COLO829 (cell line): ENCODE data around the gene MDC1.

Experiments
- DNase-seq: peaks from one replicate; pipeline ENCODE4 v3.0.0; 2012; ENCODE audit warnings: low spot score

MDC1 gene

DNA sequence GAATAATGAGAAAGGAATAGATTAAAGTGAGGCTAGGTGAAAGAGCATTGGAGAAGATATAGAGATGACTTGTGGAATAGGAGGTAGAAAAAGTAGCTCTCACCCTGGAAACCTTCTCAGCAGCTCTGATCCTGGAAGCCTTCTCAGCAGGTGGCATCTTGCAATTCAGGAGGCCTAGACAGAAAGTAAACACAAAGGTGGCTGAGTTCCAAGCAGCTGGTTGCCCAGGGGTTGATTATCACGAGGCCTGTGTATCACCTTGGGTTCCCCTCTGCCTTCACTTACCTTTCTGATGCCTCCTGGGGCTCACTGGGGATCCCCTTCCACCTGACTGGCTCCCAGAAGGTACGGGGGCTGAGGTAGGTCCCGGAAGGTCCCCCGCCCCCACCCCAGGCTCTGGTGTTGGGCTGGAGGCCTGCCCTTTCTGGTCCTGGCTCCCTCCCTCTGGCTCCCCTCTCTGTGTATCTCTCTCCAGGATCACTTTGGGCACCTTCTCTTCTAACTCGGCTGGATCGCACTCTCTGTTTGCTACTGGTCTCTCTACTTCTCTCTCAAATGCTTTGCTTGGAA lies 9.7 kb downstream of the MDC1 start:
- DNase-seq: no peak

DNA sequence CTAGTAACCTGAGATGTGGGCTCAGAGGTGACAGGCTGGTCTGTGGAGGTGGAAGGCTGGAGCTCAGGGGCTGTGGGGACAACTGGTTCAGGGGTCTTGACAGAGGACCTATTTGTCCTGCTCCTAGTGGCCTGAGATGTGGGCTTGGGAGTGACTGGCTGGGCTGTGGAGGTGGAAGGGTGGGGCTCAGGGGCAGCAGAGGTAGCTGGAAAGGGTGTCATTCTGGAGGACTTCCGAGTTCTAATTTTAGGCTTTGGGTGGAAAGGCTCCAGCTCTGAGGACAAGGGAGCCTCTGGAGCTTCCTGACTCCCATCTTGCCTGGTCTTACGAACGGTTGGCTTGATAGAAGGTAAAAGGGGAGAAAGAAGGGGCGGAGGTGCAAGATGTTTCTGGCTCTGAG lies 11.5 kb downstream of the MDC1 start:
- no peak for DNase-seq

DNA sequence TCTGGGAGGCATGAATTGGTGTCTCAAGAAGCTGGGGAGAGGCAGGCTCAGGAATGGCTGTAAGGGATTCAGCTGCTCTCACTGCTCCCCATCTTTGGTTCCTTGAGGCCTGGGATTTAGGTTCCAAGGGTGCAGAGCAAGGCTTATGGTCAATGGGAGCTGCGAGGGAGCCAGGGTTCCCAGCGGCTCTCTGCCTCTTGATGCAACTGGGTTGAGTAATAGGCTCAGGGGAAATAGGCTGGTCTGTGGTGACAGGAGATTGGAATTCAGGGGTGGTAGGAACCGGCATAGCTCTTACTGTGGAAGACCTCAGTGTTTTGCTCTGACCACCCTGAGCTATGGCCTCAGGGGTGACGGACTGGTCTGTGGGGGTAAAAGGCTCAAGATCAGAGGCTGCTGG lies 13.3 kb downstream of the MDC1 start:
- no peak for DNase-seq

DNA sequence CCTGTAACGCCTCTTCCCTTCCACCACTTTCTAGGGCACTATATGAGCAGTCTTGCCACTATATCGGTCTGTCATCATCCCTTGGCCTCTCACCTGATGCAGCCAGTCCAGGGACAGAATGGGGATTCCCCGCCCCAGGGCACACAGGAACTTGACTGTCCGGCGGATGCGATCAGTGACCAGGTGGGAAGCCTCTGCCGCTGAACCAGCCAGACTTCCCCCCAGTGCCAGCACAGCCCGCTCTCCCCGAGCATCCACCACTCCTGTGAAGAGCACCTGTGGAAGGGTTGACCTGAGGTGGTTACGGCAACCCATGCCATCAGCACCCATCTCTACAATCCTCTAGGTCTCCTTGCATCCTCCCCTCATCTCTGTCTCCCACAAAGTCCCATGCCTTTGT lies 14.1 kb downstream of the MDC1 start:
- no peak for DNase-seq

DNA sequence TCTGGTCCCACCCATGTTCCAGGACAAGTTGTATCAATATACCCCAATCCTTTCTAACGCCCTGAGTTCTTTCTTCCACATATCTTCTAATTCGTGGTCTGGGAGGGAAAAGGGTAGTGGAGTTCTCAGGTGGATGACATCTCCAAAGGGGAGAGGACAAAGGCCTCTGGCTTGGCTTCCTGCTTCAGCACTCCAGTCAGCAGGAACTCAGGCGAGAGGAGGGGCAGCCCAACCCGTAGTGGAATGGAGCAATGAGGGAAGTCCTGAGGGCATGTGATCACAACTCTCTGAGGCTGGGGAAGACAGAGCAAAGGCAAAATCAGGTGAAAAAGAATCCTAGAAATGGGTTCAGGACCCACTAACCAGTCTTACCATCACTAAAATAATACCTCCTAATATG lies 16.7 kb downstream of the MDC1 start:
- DNase-seq: no peak

DNA sequence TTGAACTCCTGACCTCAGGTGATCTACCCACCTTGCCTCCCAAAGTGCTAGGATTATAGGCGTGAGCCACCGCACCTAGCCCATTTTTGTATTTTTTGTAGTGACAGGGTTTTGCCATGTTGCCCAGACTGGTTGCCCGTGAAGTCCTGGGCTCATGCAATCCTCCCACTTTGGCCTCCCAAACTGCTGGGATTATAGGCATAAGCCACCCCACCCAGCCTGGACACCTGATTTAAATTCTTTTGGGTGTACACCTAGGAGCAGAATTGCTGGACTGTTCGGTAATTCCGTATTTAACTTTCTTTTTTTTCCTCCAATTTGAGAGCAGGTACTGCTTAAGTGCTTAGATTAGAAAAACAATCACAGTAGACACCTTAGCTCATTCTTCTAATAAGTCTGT lies 20.6 kb downstream of the MDC1 start:
- DNase-seq: no peak

DNA sequence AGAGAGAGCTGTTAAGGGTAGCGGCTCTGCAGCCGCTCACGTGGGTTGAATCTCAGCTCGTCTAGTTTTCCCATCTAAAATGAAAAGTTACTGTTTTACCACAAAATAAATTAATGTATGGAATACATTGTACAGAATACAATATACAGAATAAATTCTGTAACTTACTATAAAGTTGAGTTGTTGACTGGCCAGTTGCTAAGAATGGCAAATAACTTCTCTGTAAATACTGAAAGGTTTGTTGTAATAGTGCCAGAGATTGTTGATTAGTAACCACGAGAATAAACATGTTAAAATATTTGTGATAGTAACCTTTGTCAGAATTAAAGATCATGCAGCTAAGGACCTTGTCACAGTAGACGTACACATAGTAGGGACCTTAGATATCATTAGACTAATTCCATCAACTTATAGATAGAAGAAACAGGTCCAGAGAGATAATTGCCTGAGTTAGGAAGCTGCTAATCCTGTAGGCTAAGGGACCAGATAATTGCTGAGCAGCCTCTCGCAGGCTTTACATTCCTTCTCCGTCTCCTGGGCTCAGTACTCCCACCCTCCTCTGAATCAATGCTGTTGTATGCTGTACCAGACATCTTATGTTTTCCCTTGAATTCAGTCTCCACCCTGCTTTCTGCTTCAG lies 25.8 kb downstream of the MDC1 start:
- no peak for DNase-seq

DNA sequence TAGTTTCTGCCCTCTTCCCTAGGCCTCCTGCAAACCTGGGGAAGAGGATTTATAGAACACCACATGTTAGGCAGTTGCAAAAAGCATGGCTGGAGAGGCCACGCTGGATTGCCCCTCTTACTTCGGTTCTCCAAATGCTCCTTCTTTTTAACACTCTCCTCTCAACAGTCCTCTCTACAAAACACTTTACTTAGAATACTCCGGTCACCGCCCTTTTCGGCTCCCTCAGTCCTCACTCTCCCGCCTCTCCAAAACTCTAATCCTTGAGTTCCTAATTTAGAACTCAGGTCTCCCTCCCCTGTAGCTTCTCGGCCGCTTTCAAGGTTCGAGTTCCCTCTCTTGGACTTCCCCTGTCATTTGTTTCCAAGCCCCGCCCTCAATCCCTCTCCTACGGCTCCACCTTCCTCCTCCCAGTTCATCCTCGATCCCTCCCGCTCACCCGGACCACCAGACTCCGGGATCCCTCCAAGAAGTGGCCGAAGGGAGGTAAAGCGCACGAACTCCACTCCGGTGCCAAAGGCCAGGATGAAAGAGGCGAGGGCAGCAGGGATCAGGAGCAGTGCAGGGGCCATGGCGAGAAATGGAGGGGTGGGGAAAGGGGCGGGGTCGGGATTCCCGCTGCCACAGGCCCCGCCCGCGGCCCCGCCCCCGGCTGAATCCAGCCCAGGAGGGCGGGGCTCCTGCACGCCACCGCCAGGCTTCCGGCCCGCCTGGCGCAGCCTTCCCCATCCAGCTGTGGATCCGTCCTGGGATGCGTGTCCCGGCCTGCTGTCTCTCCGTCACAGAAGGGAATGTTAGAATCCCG lies 26.5 kb downstream of the MDC1 start, which contains the start of gene NRM:
Gene NRM, minus strand, starts transcription at position 582 of the 805 bp plus-strand sequence. Its CDS starts 10 bp downstream, at position 572.
- DNase-seq: peak; percentile 90

DNA sequence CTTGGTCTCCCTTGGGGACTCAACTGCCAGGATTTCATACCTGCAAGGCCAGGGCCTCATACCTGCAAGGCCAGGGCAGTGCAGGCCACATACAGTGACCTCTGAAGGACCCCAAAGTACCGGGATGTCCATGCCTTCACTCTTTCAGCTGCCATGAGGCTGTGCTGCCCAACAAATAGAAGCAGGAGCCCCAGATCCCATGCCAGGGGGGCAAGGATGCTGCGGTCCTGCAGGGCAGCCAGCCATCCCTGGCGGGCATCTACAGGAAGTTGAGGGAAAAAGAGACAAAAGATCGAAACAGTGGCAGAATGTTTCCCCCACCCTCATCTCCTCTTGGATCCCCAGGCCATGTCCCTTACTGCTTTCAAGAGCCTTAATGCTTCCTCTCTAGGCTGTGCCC lies 27.1 kb downstream of the MDC1 start:
- no peak for DNase-seq

DNA sequence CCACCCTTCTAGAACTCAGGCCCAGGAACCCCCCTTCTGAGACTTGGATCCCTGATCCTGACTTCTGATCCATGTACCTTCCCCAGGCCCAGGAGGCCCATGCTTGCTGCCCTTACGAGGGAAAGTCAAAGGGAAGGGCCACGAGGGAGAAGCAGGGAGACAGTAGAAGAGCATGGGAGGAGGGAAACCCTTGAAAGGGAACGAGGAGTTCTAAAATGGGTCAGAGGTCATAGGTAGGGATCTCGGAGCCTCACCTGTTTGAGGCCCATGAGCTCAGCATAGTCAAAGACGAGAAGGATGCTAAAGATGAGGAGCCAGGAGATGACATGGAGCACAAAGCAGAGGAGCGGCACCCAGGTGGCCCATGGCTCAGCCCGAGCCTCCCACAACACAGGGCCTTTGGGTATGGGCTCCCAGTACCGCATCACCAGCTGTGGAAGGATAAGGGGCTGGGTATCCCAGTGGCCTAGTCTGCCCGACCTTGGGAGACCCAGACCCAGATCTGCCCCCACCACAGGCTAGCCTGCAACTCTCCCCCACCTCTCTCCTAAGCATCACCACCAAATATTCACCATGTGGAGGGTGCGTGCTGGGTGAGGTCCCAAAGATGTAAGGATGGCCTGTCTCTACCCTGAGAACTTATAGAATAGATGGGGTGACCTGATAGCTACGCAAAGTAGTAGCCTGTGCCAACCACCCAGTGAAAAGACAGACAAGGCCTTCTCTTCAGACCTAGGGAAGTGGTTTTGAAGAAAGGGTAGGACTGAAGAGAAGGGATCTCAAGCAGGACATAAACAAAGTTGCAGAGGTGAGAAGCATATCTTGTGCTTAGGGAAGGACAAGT lies 27.8 kb downstream of the MDC1 start:
- DNase-seq: no peak

DNA sequence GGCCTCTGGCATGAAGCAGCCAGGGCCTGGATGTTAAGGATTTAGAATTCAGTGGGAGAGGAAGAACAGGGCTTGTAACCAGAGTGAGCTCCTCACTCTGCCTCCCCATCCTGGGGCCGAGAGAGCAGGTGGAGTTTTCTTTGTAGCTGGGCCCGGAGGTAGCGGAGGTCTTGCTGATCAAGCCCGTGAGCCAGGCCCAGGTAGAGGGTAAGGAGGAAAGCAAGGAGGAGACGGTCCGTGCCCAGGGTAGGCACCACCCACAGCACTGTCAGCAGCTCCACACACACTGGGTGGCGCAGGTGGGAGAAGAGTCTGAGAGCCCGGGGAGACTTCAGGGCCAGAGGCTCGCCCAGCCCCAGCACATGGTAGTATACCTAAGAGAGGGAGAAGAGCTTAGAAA lies 28.5 kb downstream of the MDC1 start:
- no peak for DNase-seq

DNA sequence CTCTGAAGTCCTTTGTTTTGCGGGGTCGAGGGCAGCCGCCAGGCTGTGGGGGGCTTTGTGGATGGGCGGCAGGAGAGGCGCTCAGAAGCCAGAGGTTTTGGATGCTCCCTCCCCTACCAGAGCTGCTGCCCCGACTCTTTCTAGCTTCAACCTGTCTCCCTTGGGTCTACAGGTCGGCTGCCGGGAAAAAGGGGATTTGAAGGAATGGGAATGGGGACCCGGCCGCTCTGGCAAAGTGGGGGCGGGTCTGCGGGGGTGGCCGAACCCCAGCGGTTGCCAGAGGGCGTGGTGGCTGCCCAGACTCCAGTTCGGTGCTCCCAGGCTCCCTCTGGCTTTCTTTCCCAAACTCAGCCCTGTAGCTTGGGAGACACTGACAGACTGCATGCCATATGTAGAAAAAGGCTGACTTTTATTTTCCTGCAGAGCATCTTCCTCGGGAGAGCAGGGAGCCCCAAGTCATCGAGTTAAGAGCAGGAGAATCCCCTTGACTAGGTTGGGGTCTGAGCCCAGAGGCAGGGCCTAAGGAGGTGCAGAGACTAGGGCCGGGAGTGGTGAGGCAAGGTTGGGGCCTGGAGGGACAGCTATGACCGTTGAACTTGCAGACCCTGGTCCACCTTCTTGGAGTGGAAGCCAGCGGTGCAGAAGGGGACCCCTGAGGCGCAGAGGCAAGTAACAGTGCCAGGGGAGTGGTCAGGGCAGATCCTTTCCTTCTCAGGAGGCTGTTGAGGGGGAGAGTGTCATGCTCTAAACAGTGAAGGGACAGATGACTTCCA lies 29.2 kb downstream of the MDC1 start:
- no peak for DNase-seq

DNA sequence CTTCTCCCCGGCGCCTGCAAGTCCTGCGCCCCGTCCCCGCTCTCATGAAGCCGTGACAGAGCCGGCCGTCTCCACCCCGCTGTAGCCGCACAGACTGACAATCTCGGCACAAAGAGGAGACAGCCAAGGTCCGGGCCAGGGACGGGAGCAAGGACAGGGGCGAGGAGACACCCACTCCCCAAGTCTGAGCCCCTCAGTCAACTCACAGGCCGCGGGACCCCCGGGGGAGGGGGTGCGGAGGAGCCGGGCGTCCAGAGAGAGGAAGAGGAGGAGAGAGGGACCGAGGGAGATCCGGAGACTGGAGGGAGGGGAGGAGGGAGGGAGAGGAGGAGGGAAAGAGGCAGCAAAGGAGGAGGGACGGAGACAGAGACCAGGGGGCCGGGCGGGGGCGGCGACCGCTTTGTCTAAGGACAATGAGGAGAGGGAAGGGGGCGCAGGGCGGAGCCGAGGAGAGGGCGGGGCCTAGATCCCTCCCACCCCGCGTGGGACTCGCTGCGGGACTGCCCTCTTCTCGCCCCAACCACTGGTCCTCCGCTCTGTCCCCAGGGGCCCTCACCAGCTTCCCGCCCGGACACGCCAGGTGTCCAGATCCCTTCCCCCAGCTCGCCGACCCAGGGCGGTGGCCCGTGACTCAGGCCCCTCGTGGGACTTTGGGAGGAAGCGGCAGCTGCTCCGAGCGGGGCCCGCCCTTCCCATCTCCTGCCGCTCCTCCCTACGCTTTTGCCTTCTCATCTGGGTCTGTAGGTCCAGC lies 30.0 kb downstream of the MDC1 start:
- peak; percentile 84 for DNase-seq

DNA sequence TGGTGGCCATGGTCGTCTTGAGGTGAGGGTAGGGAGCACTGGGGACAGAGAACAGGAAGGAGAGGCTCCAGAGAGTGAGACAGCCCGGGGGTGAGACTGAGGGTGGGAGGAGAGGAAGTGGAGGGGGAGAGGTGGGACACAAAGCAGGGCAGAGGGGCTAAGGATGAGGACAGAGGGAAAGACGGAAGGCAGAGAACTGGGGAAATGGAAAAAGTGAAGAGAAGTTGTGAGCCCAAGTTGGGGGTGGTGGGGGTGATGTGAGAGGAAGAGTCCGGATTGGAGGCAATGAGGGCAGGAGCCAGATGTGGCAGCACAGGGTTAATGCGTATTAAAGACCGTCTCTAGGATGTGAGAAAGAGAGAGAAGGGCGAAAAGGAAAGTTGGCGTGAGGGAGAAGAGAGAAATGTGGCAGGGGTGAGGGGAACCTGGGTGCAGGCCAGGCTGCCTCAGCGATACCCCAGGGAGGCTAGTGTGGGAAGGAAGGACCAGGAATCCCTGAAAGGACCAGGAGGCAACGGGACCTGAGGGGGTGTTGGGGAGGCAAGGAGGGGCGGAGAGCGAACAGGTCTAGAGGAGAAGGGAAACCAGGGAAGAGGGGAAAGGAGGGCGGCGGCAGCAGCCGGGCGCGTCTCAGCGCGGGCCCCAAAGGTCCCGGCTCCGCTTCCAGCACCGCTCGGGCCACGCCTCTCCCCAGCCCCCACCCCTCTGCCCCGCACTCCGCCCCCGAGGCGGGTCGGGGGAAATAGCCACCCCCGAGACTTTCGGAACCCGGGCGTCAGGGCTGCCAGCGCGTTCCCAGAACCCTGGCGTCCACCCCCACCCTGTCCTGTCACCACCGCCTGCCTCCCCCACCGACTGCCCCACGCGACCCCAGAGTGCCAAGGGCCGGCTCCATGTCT lies 30.8 kb downstream of the MDC1 start, which contains the start of gene PPP1R18:
Gene PPP1R18, minus strand, starts transcription at position 637 of the 899 bp plus-strand sequence. Its CDS starts 627 bp downstream, at position 10.
- DNase-seq: no peak

DNA sequence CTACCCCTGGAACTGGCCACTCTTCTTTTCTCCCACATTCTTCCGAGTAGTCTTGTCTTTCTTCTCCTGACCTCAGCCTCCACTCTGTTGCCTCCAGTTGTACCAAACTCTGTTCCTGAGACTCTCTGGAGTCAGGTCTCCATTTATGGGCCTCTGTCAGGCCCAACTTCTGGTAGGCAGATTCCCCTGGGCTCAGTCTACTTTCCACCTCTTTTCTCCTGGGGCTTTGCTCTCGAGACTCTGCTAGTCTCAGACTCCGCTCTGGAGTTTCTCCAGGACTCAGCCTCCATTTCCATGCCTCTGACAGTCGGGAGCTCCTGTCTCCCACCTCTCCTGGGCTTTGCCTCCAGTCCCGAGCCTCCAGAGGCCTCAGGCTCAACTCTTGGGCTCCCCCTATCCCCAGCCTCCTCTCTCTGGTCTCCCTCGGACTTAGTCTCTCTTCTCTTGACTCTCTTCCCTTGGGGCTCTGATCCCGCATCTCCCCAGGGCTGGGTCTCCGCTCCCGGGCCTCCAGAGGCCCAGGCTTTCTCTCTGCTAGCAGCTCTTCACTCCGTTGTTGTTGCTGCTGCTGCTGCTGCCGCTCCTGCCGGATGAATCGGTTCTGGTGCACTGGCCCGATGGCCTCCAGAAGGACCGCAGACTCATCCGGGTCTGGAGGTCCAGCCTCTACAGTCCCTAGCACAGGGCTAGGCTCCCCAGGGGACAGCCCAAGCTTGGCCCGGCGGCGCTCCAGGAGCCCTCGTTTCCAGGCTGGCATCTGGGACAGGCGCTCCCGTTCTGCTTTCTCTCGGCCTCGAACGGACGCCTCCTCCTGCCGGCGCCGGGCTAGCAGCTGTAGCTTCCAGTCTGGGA lies 31.7 kb downstream of the MDC1 start:
- DNase-seq: no peak

DNA sequence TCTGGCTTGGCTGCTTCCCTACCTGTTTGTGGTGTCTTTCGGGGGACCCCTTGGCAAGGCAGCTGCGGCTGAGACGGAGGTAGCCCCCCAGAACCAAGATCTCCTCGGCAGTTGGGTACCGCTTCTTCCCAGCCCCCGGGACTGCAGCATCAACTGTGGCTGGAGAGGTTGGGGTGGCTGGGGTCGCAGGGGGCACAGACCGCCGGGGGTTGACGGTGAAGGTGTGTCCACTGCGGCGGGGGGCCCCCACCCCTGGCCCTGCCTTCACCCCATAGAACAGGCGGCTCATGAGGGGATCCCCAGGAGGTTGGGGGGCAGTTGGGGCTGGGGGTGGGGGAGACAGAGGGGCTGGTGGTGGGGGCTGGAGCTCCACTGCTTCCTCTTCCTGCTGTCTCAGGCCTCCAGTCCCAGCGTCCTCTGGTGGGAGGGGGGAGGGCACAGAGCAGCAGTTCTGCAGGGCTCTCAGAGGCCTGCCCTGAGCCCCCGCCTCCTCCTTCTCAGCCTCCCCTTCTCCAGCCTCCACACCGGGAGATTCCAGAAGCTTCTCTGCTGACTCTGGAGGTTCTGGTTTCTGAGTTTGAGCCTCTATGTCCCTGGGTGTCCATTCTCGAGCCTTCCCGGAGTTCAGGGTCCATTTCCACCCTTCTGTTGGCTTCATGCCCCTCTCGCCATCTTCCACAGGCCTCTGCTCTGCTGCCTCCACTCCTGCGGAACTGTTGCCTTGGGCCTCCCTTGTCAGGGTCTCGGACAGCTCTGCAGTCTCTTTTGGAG lies 32.5 kb downstream of the MDC1 start:
- no peak for DNase-seq

DNA sequence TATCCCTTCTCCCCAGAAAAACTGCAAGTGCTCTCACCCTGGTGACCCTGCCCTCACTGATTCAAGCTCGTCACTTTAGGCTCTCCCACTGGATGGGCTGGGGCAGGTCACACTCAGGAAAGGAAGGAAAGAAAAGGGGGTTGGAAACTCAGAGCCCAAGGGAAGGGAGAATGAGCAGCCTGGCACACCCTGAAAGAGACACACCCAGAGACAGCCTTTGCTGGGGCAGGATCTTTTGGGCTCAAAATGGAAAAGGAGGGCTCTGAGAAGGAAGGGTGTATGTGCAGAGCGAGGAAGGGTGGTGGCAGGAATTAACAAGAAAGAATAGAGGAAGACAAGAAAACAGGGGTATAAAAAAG lies 33.1 kb downstream of the MDC1 start:
- no peak for DNase-seq
